Gastrocnemius medialis (tissue), 4 donors: ENCODE measurements around the gene PACRGL.

ENCODE experiments used
- CTCF ChIP-seq, 5 experiments: fragments of 450-650 bp in 3 of 5; fragments of 200-600 bp in 2 of 5; sonication (generic) in 2 of 5; IDR thresholded peaks in 4 of 5; conservative IDR thresholded peaks in 1 of 5; 1 replicate in 4 of 5; 2 replicates in 1 of 5; pipeline ENCODE4 v1.5.1; 2016 to 2019; ENCODE audit warnings: antibody characterized with exemption in 5 of 5, mild to moderate bottlenecking in 3 of 5, moderate library complexity in 3 of 5
- POLR2A ChIP-seq, 2 donors: fragments of 450-650 bp; IDR thresholded peaks; one replicate each; pipeline ENCODE4 v1.6.1; 2017; ENCODE audit warnings: antibody characterized with exemption in 2 of 2, mild to moderate bottlenecking in 2 of 2, moderate library complexity in 2 of 2

GRCh38 chr4:20682853-20683252 lies 17.4 kb upstream of the PACRGL start:
- no peak for TF ChIP-seq CTCF (IDR thresholded peaks at IDR 0.05 in 4 of 5, conservative IDR thresholded peaks at IDR 0.05 in 1 of 5)
- TF ChIP-seq POLR2A (IDR thresholded peaks at IDR 0.05) = no peak
